ENCODE data around the gene THUMPD3.

The THUMPD3 gene

DNA sequence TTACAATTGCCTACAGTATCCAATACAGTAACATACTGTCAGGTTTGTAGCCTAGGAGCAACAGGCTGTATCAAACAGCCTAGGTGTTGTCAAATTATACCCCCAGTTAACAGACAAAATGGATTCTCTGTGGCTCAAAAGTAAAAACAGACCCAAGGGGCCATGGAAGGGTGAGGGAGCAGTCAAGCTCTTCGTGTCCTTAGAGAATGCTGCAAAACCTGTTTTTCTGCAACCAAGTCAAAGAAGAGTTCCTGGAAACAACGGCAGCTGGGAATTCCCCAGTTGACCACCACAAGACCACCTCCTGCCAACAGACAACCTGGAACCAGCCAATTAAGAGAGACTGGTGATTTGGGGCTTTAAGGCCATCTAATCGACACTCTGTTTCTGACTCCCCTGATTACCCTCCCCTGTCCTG, 11.1 kb upstream of the THUMPD3 start:
- no peak for DNase-seq (ENCODE audit: low read depth)
- no peak for TF ChIP-seq CTCF (IDR thresholded peaks at IDR 0.05; ENCODE audit: control insufficient read depth, insufficient read depth, low read depth, low read length, missing control alignments)
- no peak overlapping the region for H3K4me3 ChIP-seq (ENCODE audit: control insufficient read depth, low read depth, low read length)

DNA sequence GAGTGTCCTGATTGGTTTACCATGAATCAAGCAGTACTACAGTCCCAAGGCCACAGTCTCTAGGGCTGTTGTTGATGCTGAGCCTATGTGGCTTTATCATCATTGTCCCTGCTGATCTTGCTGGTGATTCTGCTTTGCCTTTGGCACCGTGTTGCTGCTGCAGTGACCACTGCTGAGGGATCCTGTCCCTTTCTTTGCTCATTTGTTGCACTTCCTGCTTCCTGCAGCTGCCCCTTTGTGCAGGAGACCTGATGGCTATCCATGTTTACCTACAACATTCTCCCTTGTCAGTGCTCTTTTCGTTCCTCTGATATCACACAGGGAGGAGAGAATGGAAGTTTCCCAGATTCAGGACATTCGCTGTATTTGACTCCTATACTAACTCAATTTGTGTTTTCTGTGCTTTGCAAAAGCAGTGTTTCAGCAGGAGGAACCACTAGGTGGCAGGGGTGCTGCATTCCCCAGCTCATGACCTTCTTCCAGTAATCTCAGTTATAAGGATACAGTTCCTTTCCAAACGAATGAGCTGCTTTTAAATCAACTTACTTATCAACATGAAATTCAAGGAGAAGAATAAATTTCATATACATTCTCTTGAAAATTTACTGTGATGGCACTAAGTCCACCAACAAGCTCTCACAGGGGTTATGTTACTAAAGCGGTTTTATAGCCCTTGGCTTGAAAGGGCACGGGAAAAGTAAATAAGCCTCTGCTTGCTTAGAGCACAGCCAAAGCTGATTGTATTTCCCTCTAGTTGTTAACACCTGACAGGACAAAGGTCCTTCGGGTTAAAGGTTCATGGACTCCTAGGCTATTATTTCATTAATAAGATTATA, 9.7 kb upstream of the THUMPD3 start:
- peak; percentile 91 for TF ChIP-seq CTCF (IDR thresholded peaks at IDR 0.05; ENCODE audit: control insufficient read depth, insufficient read depth, low read depth, low read length, missing control alignments)
- H3K4me3 ChIP-seq (ENCODE audit: control insufficient read depth, low read depth, low read length), result no peak overlapping the region
- peak; percentile 43 for DNase-seq (ENCODE audit: low read depth)

- DNase-seq (ENCODE audit: low read depth), result no peak
- TF ChIP-seq CTCF (IDR thresholded peaks at IDR 0.05; ENCODE audit: control insufficient read depth, insufficient read depth, low read depth, low read length, missing control alignments), result no peak
- peak overlapping the region; percentile 51; the same call in 1 of the 2 replicates for H3K4me3 ChIP-seq (ENCODE audit: control insufficient read depth, low read depth, low read length)
Observed at GRCh38 chr3:9361691-9362388, 1.0 kb upstream of the THUMPD3 start.

DNA sequence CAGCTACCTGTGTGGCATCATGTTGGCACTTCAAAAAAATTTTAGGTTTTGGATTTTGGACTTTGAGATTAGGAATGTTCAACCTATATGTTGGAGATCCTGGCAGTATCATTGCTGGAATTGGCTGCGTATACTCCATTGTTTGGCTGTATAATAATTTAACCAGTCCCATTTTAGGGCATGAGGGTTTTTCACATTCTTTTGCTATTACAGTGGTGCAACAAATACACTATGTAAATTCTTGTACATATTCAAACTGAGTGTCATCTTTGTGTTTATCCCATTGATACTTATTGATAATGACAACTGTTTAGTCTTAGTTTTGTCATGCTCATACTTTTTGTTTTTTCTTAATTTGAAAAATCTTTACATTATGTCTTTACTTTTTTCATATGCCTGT, 6.7 kb downstream of the THUMPD3 start:
- DNase-seq (ENCODE audit: low read depth), result no peak
- no peak overlapping the region for H3K4me3 ChIP-seq (ENCODE audit: control insufficient read depth, low read depth, low read length)
- no peak for TF ChIP-seq CTCF (IDR thresholded peaks at IDR 0.05; ENCODE audit: control insufficient read depth, insufficient read depth, low read depth, low read length, missing control alignments)

DNA sequence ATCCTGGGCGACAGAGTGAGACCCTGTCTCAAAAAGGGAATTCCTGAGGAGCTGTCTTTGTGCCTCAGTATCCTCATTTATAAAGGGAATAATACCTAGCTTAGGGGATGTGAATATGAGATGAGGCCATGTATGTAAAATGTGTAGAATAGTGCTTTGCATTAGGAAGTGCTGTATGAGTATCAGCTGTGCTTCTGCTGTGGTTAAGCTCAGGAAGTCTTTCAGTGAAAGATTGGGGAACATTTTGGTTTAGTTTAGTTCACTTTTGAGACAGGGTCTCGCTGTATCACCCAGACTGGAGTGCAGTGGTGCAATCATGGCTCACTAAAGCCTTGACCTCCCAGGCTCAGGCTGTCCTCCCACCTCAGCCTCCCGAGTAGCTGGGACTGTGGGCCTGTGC, 10.6 kb downstream of the THUMPD3 start:
- no peak for DNase-seq (ENCODE audit: low read depth)
- H3K4me3 ChIP-seq (ENCODE audit: control insufficient read depth, low read depth, low read length), result no peak overlapping the region
- TF ChIP-seq CTCF (IDR thresholded peaks at IDR 0.05; ENCODE audit: control insufficient read depth, insufficient read depth, low read depth, low read length, missing control alignments), result no peak

- TF ChIP-seq CTCF (IDR thresholded peaks at IDR 0.05; ENCODE audit: control insufficient read depth, insufficient read depth, low read depth, low read length, missing control alignments), result no peak
- no peak overlapping the region for H3K4me3 ChIP-seq (ENCODE audit: control insufficient read depth, low read depth, low read length)
- no peak for DNase-seq (ENCODE audit: low read depth)
Observed at GRCh38 chr3:9377981-9378380, 15.1 kb downstream of the THUMPD3 start.
